Natural killer cell treated with Interleukin-12 subunit alpha and Interleukin-12 subunit beta and Interleukin-15 and Interleukin-18, amount 100 ng/mL, for 72 hours (primary cell): ENCODE data around the gene TFR2. TPM values are rescaled to one million over a fixed set of nuclear protein-coding genes. Genes with fewer than 3 reads are reported as not detected.

Experiments used
- ATAC-seq, 2 donors: fragments of 150-1000 bp; cut with Tn5 transposase in 1 of 2; sonication (Bioruptor Pico), chemical (Tn5 transposase) in 1 of 2; 2 replicates each; pipeline ENCODE4 v1.10.0; 2021
- DNase-seq: peaks from one replicate; pipeline ENCODE4 v3.0.0; 2022; ENCODE audit warnings: low spot score
- H3K27ac Mint-ChIP-seq, 2 donors: 1 replicate in 1 of 2; 2 replicates in 1 of 2; pipeline ENCODE4 v1.8.0; 2022; ENCODE audit warnings: mixed read lengths in 2 of 2, mild to moderate bottlenecking in 1 of 2, moderate library complexity in 1 of 2
- H3K27me3 Mint-ChIP-seq, 2 donors: 1 replicate in 1 of 2; 2 replicates in 1 of 2; pipeline ENCODE4 v1.8.0; 2022; ENCODE audit warnings: mixed read lengths in 2 of 2
- H3K36me3 Mint-ChIP-seq: one replicate; pipeline ENCODE4 v1.8.0; 2022; ENCODE audit warnings: mixed read lengths
- H3K4me1 Mint-ChIP-seq, 2 donors: 1 replicate in 1 of 2; 2 replicates in 1 of 2; pipeline ENCODE4 v1.8.0; 2022; ENCODE audit warnings: low read depth in 2 of 2, mixed read lengths in 2 of 2, mild to moderate bottlenecking in 1 of 2
- H3K4me3 Mint-ChIP-seq: one replicate; pipeline ENCODE4 v1.8.0; 2022; ENCODE audit warnings: mixed read lengths
- H3K9me3 Mint-ChIP-seq: 2 replicates; pipeline ENCODE4 v1.8.0; 2022; ENCODE audit warnings: mixed read lengths
- total RNA-seq, 2 donors: library from RNA; stranded (reverse); gene quantifications; one replicate each; pipeline ENCODE4 v1.2.3, GENCODE V29; 2022

TFR2 gene
- 10 to 100 TPM; 10.1 to 34.1 TPM for total RNA-seq

- no peak within 1 kb of the TSS for H3K27ac Mint-ChIP-seq
- DNase-seq (peak; percentile 28), ATAC-seq (no peak)
- no peak within 1 kb of the TSS for H3K4me3 Mint-ChIP-seq
- no peaks in the 10 kb centered on the region for H3K4me1 Mint-ChIP-seq
- H3K27me3 Mint-ChIP-seq, result peaks cover 0 to 9% of the 10 kb centered on the region in 2 donors
- no peaks in the 10 kb centered on the region for H3K36me3 Mint-ChIP-seq
- H3K9me3 Mint-ChIP-seq, result no peaks in the 10 kb centered on the region
Measured at GRCh38 chr7:100641463-100641859, at the start of gene TFR2. TSS of gene TFR2 (minus strand) at chr7:100641552. CDS start at chr7:100641509, 43 bp downstream.

DNA sequence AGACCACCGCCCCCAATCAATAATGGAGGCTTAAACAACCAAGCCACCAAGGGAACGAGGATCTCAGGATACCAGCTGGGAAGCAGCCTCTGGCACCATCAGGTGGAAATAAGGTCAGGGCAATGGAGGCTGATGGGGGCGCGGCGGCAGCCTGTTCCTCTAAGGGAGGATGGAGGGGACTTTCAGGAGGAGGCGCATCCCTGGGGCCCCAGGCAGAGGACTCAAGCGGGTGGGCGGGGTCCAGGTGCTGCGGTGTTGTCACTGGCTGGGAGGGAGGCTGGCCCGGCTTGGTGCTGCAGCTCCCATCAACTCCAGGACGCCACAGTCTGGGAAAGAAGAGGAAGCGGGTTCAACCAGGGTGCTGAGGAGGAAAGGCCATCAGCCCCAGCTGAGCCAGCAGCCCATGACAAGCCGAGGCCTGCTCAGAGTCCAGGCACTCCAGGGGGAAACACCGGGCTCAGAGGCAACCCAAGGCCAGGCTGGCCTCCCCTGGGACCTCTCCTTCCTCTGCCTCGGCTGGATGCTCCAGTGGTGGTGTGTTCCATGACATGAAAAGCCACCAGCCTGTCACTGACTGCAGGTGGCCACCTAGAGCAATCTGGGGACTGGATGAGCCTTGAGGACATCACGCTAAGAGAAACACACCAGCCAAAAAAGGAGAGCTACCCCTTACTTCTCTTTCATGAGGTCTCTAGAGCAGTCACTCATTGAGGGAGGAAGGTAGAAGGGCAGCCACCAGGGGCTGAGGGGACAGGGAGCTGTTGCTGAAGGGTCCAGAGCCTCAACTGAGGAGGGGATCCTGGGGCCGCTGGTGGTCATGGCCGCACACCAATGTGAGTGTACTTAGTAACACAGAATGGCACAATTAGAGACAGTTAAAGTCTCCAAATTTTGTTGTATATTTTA, 48.1 kb upstream of the TFR2 start:
- Mint-ChIP-seq H3K4me3 (no peak overlapping the region), H3K27ac (peak overlapping the region in 1 of 2 donors; percentile 57), H3K4me1 (peaks cover 27 to 28% of the 10 kb centered on the region in 2 donors)

DNA sequence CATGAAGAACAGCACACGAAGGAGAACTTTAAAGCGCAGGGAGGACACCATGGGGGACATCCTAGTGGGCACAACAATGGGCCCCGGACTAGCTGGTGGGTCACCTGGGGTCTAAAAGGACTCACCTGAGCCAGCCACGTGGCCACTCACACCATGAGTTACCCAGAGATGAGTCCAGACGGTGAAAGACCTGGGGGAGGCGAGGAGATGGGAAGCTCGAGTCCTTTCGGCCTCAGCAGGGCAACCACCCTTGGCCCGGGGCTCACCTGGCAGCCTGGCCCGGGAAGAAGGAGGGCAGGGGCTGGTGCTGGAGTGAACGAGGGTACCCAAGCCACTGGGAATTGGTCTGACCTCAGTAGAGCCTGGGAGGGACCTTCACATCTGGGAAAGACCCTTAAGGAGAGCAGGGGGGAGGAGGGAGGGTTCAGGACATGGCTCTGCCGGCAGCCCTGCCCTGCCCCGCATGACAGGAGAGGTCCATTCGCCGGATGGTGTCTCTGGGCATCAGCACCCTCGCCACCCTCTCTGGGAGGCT, 47.0 kb upstream of the TFR2 start:
- Mint-ChIP-seq H3K36me3 (peaks cover 6% of the 10 kb centered on the region), H3K27ac (peak overlapping the region in 1 of 2 donors; percentile 57), H3K27me3 (no peaks in the 10 kb centered on the region), H3K4me1 (peaks cover 27 to 28% of the 10 kb centered on the region in 2 donors), H3K9me3 (no peaks in the 10 kb centered on the region), H3K4me3 (no peak overlapping the region)
- ATAC-seq (no peak), DNase-seq (no peak)

More for the DNA sequence above, 48.1 kb upstream of the TFR2 start:
- ATAC-seq (no peak), DNase-seq (no peak)
- H3K36me3 Mint-ChIP-seq, result peaks cover 6% of the 10 kb centered on the region
- H3K9me3 Mint-ChIP-seq, result no peaks in the 10 kb centered on the region
- H3K27me3 Mint-ChIP-seq, result no peaks in the 10 kb centered on the region

- no peaks in the 10 kb centered on the region for H3K27me3 Mint-ChIP-seq
- no peaks in the 10 kb centered on the region for H3K9me3 Mint-ChIP-seq
- no peak overlapping the region for H3K4me3 Mint-ChIP-seq
- no peak overlapping the region for H3K27ac Mint-ChIP-seq
- peaks cover 21 to 22% of the 10 kb centered on the region in 2 donors for H3K4me1 Mint-ChIP-seq
- ATAC-seq (no peak), DNase-seq (no peak)
- H3K36me3 Mint-ChIP-seq, result peaks cover under 1% of the 10 kb centered on the region
Measured at GRCh38 chr7:100687751-100688300, 46.5 kb upstream of the TFR2 start.

DNA sequence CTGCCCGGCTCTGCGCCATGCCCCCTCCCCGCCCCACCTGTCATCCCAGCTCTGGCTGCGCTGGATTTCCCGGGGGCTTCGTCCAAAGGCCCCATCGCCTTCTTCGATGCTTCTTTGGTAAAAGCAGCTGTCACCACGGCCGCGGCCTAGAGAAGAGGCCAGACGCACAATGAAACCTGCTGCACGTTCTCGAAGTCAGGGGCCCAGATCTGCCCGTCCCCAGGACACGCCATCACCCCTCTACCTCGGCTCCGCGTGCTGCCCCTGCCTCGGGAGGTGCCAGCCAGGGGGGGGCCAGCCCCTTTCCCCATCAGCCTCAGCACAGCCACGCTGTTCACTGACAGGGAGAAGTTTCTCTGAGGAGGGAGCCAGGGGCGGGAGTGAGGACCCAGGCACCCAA, 45.9 kb upstream of the TFR2 start:
- Mint-ChIP-seq H3K4me3 (no peak overlapping the region), H3K9me3 (no peaks in the 10 kb centered on the region), H3K27me3 (no peaks in the 10 kb centered on the region), H3K4me1 (peaks cover 16% of the 10 kb centered on the region in 2 donors), H3K27ac (no peak overlapping the region), H3K36me3 (no peaks in the 10 kb centered on the region)
- ATAC-seq (no peak), DNase-seq (no peak)

DNA sequence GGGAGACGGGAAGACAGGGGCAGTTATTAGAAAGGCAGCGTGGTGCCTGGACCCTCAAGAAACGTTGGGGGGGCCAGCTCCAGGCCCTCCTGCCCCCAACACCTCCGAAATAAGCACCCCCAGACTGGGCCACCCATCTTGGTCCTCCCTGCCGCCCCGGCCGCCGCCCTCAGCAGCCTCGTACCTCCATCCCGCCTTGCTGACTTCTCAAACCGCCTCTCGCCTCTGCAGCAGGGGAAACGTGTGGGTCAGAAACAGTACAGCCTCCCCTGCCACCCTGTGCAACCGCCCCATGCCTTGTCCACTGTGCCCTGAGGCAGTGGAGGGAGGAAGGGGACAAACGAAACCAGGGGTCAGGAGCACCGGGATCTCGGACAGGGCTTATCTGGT, 45.5 kb upstream of the TFR2 start:
- DNase-seq (no peak), ATAC-seq (no peak)
- H3K4me1 Mint-ChIP-seq, result peaks cover 11 to 13% of the 10 kb centered on the region in 2 donors
- no peaks in the 10 kb centered on the region for H3K36me3 Mint-ChIP-seq
- H3K9me3 Mint-ChIP-seq, result no peaks in the 10 kb centered on the region
- no peak overlapping the region for H3K4me3 Mint-ChIP-seq
- no peak overlapping the region for H3K27ac Mint-ChIP-seq
- no peaks in the 10 kb centered on the region for H3K27me3 Mint-ChIP-seq

GRCh38 chr7:100686201-100686821, 45.0 kb upstream of the TFR2 start:
- Mint-ChIP-seq H3K4me1 (peaks cover 8 to 9% of the 10 kb centered on the region in 2 donors), H3K36me3 (no peaks in the 10 kb centered on the region), H3K27ac (no peak overlapping the region), H3K27me3 (no peaks in the 10 kb centered on the region), H3K9me3 (no peaks in the 10 kb centered on the region), H3K4me3 (no peak overlapping the region)
- no peak for ATAC-seq
- no peak for DNase-seq

DNA sequence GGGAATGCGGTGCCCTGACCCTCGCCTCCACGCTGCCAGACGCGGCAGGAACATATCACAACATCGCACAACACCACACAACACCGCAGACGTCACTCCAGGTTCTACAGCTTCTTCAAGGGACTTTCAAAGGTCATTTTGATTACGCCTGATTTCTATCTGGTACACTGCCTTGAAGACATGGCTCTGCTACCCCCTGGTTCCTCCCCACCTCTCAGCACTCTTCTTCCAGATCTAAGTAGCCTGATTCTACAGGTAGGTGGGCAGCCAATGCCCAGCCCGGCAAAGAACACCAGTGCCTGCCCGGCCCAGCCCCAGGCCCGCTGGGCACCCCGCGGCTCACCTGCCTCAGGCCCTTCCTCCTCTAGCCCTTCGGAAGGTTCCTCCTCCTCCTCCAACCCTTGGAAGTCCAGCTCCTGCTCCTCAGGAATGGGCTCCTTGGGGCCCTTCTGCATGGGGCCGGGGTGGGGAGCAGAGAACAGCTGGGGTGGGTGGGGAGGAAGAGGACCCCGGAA, 44.3 kb upstream of the TFR2 start:
- DNase-seq, result no peak
- Mint-ChIP-seq H3K9me3 (no peaks in the 10 kb centered on the region), H3K27ac (no peak overlapping the region), H3K27me3 (no peaks in the 10 kb centered on the region), H3K36me3 (no peaks in the 10 kb centered on the region), H3K4me1 (peaks cover 8 to 9% of the 10 kb centered on the region in 2 donors), H3K4me3 (no peak overlapping the region)
- no peak for ATAC-seq

- no peaks in the 10 kb centered on the region for H3K36me3 Mint-ChIP-seq
- DNase-seq, result no peak
- no peaks in the 10 kb centered on the region for H3K9me3 Mint-ChIP-seq
- H3K4me1 Mint-ChIP-seq, result peaks cover 10% of the 10 kb centered on the region in 2 donors
- no peaks in the 10 kb centered on the region for H3K27me3 Mint-ChIP-seq
- no peak for ATAC-seq
- no peak overlapping the region for H3K4me3 Mint-ChIP-seq
- H3K27ac Mint-ChIP-seq, result no peak overlapping the region
Measured at GRCh38 chr7:100685049-100685605, 43.8 kb upstream of the TFR2 start.

DNA sequence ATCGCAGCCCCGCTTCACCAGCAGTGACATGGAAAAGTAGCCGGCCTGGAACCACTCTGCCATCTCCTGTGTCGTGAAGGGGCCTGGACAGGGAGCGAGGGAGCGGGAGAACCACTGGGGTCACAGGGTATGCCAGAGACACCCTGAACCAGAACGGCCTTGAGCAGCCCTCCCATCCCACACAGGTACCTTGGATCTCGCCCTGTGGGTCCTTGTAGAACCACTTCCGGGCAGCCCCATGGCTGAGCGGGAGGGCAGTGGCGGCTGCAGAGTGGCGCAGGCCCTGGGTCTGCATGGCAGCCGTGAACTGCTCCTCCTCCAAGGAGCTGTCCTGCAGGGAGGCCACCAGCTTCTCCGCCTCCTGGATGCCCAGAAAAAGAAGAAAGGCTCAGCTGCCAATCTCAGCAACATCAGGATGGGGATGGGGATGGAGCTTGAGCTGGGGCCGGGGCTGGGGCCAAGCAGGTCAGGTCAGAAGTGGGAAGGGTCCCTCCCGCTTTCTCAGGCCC, 43.2 kb upstream of the TFR2 start:
- Mint-ChIP-seq H3K9me3 (no peaks in the 10 kb centered on the region), H3K27ac (no peak overlapping the region), H3K4me1 (peaks cover 11 to 13% of the 10 kb centered on the region in 2 donors), H3K27me3 (no peaks in the 10 kb centered on the region), H3K36me3 (no peaks in the 10 kb centered on the region), H3K4me3 (no peak overlapping the region)
- no peak for ATAC-seq
- no peak for DNase-seq

DNA sequence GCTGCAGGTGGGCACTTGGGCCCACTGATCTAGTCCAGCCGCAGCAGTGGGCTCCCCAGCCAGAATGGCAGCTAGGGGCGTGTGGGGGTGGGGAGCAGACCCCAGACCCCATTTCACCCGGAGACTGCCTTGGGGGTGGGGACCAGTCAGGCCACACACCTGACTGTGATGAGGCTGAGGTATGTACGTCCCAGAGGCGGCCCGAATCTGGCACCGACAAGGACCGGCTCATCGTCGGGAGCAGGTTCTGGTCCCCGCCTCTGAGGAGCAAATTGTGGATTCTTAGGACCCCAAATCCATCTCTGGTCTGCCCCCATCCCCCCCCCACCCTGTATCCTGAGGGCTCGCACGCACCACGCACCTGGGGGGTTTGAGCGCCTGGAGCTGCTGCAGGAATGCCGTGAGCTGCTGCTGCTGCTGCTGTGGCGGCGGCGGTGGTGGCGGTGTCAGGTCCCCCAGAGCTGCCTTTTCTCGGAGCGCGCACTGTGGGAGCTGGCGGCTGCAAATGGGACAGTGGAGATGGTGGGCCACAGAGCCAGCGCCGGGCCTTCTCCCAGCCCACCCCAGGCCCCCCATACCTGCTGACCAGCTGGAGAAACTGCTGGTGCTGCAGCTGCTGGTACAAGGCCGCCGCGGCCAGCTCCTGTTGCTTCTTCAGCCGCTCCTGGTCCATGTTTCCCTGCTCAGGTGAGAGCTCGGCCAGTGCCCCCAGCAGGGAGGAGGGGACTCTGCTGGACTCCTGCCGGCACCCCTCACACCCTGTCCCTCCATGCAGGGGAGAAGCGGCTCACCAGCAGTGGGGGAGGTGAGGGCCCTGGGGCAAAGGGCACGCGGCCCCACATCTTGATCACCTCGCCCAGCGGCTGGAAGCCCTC, 42.5 kb upstream of the TFR2 start:
- H3K36me3 Mint-ChIP-seq, result no peaks in the 10 kb centered on the region

DNA sequence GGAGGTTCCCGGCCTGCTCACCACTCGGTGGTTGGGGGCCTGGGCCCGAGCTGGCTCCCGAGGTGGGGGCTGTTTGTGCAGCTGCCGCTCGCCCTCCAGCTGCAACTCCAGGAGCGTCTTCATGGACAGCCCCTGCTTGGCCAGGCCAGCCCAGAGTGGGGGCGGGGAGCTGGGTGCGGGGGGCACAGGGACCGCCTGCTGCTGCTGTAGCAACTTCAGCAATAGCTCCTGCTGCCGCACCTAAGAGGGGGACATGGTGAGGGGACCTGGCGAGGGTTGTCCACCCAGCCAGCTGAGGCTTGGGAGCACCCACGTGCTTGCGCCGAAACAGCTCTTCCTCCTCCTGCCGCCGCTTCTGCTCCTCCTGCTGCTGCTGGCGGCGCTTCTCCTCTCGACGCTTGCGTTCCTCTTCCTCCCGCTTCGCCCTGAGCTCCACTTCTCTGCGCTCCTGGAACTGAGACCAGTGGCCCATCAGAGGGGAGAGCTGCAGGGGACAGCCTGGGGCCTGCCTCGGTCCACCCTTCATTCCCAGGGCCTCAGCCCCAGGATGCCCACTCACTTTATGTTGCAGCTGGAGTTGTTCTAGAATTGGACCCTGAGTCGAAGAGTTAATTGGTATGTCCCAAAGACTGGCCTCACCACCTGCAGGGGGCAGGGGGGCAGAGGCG, 41.8 kb upstream of the TFR2 start:
- H3K27ac Mint-ChIP-seq, result no peak overlapping the region
- H3K27me3 Mint-ChIP-seq, result no peaks in the 10 kb centered on the region
- DNase-seq, result no peak
- no peak for ATAC-seq
- no peaks in the 10 kb centered on the region for H3K9me3 Mint-ChIP-seq
- no peaks in the 10 kb centered on the region for H3K36me3 Mint-ChIP-seq
- H3K4me3 Mint-ChIP-seq, result no peak overlapping the region
- H3K4me1 Mint-ChIP-seq, result peaks cover 9 to 10% of the 10 kb centered on the region in 2 donors

More for the DNA sequence above, 42.5 kb upstream of the TFR2 start:
- Mint-ChIP-seq H3K4me1 (peaks cover 9 to 10% of the 10 kb centered on the region in 2 donors), H3K9me3 (no peaks in the 10 kb centered on the region), H3K4me3 (no peak overlapping the region), H3K27ac (no peak overlapping the region), H3K27me3 (no peaks in the 10 kb centered on the region)
- DNase-seq (no peak), ATAC-seq (no peak)
